ENCODE data around the gene VAV1.

Gene VAV1, protein sequence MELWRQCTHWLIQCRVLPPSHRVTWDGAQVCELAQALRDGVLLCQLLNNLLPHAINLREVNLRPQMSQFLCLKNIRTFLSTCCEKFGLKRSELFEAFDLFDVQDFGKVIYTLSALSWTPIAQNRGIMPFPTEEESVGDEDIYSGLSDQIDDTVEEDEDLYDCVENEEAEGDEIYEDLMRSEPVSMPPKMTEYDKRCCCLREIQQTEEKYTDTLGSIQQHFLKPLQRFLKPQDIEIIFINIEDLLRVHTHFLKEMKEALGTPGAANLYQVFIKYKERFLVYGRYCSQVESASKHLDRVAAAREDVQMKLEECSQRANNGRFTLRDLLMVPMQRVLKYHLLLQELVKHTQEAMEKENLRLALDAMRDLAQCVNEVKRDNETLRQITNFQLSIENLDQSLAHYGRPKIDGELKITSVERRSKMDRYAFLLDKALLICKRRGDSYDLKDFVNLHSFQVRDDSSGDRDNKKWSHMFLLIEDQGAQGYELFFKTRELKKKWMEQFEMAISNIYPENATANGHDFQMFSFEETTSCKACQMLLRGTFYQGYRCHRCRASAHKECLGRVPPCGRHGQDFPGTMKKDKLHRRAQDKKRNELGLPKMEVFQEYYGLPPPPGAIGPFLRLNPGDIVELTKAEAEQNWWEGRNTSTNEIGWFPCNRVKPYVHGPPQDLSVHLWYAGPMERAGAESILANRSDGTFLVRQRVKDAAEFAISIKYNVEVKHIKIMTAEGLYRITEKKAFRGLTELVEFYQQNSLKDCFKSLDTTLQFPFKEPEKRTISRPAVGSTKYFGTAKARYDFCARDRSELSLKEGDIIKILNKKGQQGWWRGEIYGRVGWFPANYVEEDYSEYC

DNA sequence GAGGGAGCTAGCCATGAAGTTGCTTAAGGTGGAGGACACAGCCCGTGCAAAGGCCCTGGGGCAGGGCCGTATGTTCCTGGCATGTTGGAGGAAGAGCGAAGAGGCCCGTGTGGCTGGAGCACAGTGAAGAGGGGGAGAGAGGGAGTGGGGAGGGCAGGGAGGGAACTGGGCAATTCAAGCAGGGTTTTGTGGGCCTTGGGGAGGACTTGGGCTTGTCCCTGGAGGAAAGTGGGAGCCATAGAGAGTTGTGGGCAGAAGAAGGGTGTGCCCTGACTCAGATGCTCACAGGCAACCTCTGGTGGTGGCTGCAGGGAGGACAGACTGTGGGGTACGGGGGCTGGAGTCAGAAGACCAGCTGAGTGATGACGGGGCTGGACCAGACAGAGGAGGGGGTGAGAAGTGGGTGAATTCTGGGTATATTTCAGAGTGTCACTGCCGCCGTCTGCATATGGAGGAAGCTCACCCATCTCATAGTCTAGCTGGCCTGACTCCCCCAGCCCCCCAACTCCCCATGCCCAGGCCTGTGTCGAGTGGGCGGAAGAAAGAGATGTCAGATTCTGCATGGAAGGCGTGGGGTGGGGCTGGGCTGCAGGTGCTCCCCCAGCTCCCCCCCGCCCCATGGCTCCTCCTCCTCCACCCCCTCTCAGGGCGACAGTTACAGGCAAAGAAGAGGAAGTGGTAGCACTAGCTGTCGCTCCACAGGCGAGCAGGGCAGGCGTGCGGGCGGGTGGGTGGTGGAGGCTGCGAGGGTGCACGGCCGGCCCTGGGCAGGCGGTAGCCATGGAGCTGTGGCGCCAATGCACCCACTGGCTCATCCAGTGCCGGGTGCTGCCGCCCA, at the start of gene VAV1:
VAV1 (plus strand) TSS at position 681 of the 838 bp plus-strand sequence; CDS start at position 781, 100 bp downstream.
- DNase-seq: no peak

DNA sequence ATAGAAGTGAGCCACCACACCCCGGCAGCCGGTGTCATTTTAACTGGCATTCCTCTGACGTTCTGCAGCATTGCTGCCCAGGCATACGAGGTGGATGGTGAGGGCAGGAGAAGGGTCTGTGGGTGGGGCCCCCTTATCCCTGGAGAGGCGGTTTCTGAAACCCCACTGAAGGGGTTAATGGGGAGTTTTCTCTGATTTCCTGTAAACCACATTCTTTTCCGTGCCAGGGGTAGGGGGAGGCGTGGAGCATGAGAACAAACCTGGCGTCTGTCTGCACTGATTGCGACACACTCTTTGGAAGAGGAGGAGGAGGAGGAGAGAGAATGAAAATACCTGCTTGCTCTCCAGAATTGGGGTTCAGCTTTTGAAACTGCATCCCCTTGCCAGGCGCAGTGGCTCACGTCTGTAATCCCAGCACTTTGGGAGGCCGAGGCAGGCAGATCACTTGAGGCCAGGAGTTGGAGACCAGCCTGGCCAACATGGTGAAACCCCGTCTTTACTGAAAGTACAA, 49.3 kb upstream of the VAV1 start:
- no peak for DNase-seq

DNA sequence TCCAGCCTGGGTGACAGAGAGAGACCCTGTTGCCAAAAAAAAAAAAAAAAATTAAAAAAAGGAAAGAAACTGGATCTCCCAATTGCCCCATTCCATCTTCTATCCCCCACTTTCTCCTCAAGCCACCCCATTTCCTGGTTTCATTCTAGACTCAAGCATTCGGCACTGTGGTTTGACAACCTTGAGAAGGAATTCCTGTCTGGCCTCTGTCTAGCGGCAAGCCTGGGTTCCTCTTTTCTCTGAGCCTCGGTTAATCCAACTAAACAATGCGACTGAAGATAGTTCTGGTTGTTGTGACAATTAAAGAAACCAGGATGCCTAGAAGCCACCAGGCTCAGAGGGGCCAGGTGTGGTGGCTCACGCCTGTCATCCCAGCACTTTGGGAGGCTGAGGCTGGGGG, 48.8 kb upstream of the VAV1 start:
- no peak for DNase-seq

DNA sequence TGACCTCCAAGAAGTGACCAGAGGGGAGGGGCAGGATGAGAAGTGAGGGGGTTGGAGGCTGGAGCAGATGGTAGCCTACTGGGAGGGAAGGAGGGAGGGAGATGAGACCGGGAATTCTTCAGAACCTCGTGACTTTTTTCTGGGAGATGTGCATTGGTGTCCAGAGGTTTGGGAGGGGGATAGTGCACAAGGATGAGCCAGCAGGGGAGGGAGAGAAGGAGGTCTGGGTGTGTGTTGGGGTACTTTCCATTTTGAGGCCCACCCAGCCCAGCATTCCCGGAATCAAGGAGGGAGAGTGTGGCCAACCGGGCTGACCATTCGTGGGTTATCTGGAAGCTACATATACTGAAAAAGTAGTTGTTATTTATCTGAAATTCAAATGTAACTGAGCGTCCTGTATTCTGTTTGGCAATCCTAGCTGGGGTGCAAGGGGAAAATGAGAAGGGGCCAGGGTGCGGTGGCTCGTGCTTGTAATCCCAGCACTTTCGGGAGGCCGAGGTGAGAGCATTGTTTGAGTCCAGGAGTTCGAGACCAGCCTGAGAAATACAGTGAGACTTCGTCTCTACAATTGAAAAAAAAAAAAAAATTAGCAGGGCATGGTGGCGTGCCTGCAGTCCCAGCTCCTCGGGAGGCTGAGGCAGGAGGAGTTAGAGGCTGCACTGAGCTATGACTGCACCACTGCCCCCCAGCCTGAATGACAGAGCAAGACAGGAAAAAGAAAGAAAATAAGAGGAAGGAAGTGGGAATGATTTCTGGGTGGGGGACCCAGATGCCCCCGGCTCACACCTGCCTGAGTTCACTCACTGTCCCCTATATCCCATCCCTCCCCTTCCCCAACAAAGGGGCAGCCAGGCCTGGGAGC, 47.6 kb upstream of the VAV1 start:
- DNase-seq: no peak

DNA sequence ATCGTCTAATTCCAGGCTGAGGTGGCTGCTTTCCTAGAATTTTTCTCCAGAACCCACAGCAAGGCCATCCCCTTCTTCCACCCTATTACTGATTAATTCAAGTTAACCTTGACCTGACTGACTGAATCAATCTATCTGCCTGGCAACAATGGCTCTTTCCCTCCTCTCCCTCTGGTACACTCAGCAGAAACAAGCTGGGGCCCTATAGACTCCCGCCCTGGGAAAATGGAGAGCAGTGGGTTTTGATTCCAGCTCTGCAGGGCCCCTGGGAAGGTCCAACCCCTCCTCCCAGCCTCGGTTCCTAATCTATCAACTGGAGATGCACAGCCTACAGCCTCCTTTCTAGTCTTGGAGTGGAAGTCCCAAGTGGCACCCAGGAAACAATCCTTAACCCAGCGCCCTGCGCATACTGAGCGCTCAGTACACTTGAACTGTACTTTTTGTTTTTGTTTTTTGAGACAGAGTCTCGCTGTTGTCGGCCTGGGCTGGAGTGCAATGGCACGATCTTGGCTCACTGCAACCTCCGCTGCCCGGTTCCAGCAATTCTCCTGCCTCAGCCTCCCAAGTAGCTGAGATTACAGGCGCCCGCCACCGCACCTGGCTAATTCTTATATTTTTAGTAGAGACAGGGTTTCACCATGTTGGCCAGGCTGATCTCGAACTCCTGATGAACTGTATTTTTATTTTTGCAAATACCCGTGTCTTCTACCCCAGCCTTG, 46.8 kb upstream of the VAV1 start:
- no peak for DNase-seq

DNA sequence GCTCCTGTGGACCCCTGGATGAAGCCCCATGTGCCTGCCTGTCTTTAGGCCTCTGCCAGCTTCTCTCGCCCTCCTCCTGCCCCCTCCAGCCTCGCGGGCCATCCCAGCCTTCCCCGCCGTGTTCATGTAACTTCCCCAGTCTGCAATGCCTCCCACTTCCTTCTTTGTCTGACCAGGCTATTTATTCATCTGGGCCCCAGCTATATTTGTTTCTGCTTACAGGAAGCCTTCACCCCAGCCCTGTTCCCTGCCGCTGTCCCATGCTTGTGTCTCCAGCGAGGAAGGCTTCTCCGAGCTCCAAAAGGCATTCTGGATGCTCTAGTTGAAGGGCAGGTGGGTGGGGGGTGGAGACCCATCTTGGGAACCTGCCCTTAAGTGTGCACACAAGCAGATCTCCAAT, 44.2 kb upstream of the VAV1 start:
- no peak for DNase-seq

DNA sequence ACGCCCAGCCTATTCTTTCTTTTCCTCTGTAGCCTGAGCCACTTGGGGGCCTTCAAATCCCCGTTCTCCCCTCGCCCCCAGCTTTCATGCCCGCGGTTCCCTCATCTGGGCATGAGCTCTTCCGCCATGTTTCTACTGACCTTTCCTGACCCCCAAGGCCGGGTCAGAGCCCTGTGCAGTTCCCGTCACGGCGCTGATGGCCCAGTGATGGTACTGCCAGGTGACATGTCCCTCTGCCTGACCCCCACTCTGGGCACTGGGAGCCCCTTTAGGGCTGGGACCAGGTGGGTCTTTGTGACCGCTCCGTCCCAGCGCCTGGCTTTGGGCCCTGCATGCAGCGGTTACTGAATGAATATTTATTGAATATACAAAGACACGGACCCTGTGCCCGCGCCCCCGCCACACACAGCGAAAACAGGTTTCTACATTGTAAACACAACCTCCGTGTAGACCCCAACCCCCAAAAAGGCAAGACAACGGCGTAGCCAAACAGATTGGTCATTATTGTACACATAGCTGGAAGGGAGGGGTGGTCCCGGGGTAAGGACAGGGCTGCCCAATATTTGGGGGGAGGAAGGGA, 42.8 kb upstream of the VAV1 start:
- no peak for DNase-seq

DNA sequence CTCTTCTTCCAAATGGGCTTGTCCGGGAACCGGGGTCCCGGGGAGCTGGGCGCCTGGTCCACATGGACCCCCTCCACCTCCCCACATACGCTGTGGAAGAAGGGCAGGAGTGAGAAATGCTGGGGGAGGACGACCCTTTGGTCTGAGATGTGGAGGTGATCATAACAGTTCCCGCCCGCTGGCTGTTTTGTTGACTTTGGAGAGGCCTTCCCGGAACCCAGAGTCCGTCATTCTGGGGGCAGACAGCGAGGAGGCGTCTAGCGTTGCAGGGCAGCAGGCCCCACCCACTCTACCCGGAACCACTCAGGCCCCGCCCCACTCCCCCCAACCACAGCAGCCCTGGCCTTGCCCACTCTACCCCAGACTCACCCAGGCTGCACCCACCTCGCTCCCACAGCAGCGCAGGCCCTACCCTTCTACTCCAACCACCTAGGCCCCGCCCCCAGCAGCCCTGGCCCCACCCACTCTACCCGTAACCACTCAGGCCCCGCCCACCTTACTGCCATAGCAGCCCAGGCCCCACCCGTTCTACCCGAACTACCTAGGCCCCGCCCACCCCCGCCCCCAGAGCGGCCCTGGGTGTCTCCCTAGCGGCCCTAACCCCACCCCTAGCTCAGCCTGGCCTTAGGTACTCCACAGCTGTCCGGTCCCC, 42.2 kb upstream of the VAV1 start:
- no peak for DNase-seq

DNA sequence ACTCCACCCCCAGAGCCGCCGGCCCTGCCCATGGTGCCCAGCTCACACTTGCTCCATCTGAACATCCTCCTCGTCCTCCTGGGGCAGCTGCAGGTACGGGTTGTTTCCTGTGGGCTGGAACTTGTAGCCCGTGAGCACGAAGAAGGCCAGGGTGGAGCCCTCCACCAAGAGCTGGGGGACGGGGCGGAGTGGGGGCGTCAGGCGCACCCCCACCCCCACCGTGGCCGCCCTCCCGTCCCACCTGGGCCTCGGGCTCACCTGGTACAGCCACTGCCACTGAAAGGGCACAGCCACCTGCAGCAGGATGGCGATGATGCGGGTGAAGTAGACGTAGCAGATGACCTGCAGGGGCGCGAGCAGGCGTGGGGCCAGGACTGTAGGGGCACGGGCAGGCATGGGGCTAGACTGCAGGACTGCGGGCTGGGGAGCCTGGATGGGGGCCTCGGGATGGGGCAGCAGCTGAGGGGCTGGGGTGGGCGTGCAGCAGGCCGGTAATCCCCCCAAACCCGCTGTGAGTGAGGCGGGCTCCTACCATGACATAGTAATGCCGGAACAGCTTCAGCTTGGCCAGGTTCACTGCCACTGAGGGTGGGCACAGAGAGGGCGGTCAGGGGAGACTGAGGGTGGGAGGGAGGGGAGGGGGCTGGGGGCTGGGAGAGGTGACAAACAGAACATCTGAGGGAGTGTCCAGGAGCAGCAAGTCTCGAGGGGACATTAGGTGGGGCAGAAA, 41.4 kb upstream of the VAV1 start:
- DNase-seq: no peak

DNA sequence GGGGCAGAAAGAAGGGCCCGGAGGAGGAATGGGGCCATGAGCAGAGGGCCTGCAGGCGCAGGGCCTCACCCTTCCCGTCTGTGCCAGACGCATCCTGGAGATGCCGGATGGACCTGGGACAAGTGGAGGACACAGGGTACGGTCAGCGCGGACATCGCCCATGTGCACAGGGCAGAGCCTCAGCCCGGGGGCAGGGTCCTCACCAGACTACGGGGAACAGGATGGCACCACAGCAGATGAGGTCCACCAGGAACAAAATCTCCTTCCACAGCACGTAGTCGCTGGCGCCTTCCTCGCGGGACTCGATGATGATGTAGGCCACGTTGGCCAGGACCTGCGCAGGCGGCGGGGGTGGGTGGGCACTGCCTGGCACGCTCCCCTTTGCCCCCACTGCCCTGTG, 40.7 kb upstream of the VAV1 start:
- DNase-seq: no peak

DNA sequence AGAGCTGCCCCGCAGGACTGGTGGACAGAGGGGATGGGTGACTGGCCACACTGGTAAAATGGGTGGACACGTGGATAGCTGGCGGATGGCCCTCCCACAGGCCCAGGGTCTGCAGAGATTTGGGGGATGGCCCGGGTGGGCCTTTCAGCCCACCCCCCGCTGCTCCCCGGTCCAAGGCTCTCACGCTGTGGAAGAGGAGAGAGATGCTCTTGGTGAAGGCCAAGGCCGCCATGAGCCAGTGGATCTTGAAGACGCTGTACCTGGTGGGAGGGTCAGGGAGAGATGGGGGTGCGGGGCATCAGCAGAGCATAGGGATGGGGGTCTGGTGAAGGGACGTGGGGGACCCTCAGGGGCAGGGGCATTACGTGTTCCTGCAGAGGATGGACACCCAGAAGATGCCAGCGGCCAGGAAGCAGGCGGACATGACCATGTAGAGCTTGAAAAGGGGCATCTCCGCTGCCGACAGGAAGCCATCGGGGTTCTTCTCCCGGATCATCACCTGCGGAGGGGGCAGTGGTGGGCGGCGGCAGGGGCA, 39.6 kb upstream of the VAV1 start:
- DNase-seq: no peak

DNA sequence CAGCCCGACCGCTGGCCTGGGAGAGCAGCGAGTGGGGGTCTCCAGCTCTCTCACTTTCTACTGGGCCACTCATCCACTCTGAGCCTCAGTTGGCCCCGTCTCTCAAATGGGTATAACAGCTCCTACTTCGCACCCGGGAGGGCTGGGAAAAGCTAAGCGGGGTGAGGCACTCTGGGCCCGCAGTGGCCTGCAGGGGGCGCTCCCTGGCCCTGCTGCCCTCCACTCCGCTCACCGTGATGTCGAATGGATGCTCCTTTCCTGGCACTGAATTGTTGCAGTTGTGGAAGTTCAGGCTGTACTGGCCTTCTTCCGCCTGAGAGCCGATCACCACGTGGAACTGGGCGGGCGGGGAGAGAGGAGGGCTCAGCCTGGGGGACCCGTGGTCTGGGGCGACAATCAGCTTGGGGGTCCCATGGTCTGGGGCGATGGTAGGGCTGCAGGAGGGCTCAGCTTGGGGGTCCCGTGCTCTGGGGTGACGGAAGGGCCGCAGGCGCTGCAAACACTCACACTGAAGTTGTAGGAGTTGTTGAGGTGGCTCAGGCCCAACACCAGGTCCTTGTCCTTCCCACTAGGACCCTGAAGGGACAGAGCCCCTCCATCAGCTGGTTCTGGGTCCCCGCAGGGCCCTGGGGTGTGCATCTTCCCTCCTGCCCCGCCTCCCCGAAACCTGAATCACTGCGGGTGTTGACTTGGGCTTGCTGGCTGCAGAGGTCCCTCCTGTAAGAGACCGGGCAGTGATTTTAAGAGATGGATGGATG, 39.0 kb upstream of the VAV1 start:
- DNase-seq: no peak

DNA sequence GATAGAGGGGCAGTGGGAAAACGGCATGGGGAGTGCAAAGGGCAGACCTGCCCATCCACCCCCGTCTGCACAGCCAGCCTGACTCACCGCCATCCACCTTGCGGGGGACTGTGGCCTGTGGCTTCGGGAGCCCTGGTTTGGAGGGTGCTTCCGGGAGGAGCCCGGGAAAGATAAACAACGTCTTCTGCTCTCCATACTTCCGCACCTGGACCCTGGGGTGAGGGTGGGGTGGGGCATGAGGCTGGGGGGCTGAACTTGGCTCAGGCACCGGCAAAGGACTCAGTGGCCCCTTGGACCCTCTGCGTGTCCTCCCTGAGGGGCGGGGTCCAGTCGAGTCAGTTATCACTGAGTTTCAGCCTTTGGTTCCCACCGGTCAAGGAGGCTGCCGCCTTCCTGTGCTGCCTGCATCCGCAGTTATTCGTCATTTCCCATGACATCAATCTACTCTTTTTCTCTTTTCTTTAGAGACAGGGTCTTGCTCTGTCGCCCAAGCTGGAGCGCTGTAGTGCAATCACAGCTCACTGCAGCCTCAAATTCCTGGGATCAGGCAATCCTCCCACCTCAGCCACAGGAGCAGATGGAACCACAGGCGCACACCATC, 38.3 kb upstream of the VAV1 start:
- no peak for DNase-seq

DNA sequence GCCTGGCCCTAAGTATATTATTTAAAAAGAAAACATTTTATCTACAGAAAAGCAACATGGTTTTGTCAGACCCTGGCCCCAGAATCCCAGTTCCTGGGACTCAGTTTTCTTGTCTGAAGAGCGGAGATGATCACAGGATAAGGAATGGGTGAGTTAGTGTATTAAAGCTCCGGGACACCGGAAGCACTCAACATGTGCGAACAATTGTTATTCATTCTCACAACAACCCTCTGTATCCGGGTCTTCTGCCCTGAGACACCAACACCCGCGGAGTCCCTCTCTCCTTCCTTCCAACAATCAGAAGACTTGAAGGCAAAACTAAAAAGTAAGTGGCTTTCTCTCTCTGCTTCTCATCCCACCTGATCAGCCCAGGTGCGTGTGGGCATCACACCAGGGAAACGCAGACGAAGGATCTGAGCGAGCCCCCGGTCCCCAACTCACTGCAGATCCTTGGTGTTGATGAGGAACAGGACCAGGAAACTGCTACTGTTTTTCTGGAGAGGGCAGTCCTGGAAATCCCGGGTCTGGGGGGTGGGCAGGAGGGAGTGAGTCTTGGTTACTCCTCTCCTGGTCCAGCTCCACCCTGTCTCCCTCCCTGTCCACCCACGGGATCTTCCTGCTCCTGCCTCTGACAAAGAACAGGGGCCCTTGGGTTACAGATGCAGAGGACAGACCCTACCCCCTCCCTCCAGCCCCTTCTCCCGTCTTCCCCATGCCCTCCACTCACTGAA, 37.2 kb upstream of the VAV1 start:
- DNase-seq: no peak

DNA sequence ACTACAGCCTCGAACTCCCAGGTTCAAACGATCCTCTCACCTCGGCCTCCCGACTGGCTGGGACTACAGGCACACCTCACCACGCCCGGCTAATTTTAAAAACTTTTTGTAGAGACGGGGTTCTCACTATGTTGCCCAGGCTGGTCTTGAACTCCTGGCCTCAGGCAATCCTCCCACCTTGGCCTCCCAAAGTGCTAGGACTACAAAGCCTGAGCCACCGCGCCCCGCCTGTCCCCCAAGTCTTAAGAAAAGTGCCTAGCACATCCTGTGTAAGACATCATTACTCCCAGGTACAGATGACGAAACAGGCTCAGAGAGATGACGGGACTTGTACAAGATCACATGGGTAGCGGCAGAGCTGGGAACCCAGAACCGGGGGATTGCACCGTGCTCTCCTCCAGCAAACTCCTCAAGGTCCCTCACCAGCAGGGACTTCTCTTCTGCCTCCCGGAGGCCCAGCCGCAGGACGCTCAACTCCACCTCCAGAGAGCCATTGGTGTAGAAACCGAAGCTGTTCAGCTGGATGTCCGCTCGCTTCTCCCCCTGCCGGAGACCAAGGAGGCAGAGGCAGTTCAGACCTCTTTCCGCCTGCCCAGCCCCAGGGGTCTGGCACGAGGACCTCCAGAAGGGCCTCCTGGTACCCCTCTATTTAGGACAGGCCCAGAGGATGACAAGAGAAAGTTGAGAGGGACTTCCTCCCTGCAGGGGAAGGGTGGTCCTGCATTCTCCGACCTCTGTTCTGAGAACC, 36.2 kb upstream of the VAV1 start:
- DNase-seq: peak; percentile 53

DNA sequence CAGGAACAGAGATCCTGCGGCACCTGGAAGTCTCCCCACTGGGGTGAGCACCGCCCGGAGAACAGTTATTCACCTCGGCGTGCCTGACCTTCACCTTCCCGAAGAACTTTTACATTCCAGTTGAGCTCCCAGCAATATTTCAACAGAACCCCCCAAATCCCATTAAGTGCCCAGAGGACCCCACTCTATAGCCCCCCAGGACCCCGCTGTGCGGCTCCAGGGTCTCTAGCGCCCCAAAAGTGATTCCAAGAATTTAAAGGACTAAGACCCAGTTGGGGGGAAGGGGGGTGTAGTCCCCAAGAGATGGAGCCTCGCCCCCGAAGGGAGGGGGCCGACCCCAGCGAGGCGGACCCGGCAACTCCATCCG, 35.6 kb upstream of the VAV1 start:
- no peak for DNase-seq

Data from DMS79 treated with DMSO at 0.1 percent for 48 hours (cell line).